B cell (primary cell): ENCODE data around the gene PRLR. TPM values are rescaled to one million over a fixed set of nuclear protein-coding genes. Genes with fewer than 3 reads are reported as not detected.
"Not testable (repeated sequence)": the region's sequence is repeated elsewhere in the genome, so short reads cannot be mapped to it uniquely, and the experiment has no call there.

Source experiments
- ATAC-seq: fragments of 200-7000 bp; cut with Tn5 transposase; one replicate; pipeline ENCODE4 v1.10.0; 2021; ENCODE audit warnings: low read depth, mild to moderate bottlenecking, moderate number of reproducible peaks, moderate library complexity
- CTCF ChIA-PET: fragments of 350-600 bp; sonication (Branson Sonifier 250); formaldehyde crosslinking; loops from one replicate; lab custom pipeline; 2021; ENCODE audit warnings: antibody characterized with exemption, inconsistent platforms; lab: Charles Lee
- POLR2A ChIA-PET: fragments of 350-600 bp; sonication (Branson Sonifier 250); formaldehyde crosslinking; loops from one replicate; lab custom pipeline; 2021; ENCODE audit warnings: antibody characterized with exemption; lab: Charles Lee
- DNase-seq: peaks from one replicate; pipeline ENCODE4 v3.0.0; 2013
- H2AFZ ChIP-seq: 2 replicates; pipeline ENCODE4 v1.6.1; 2012; ENCODE audit warnings: mild to moderate bottlenecking, low read depth, low read length; ENCODE audit not compliant: insufficient read depth, poor library complexity, severe bottlenecking
- H3K27ac ChIP-seq, 2 donors: 1 replicate in 1 of 2; 2 replicates in 1 of 2; pipeline ENCODE4 v1.5.1; 2012 to 2013; ENCODE audit warnings: low read length in 2 of 2, mild to moderate bottlenecking in 2 of 2, moderate library complexity in 1 of 2
- H3K27me3 ChIP-seq, 4 experiments: fragments of 200-600 bp in 1 of 4; sonication (generic) in 1 of 4; replicated peaks in 1 of 4; 1 replicate in 2 of 4; 2 replicates in 2 of 4; pipeline versions ENCODE4 v1.6.1 to v1.7.0; 2013 to 2016; ENCODE audit warnings: low read length in 3 of 4, mild to moderate bottlenecking in 2 of 4, mixed read lengths in 1 of 4, moderate library complexity in 1 of 4; ENCODE audit not compliant: insufficient read depth in 4 of 4, control insufficient read depth in 3 of 4; ENCODE audit errors: control extremely low read depth in 1 of 4
- H3K36me3 ChIP-seq, 2 experiments: replicated peaks in 1 of 2; 1 replicate in 1 of 2; 2 replicates in 1 of 2; pipeline versions ENCODE4 v1.6.1 to v1.7.1; 2013; ENCODE audit warnings: low read length in 1 of 2; ENCODE audit not compliant: insufficient read depth in 2 of 2, control insufficient read depth in 1 of 2; ENCODE audit errors: control extremely low read depth in 1 of 2, extremely low read depth in 1 of 2
- H3K4me1 ChIP-seq, 2 donors: fragments of 200-600 bp in 1 of 2; sonication (generic) in 1 of 2; 1 replicate in 1 of 2; 2 replicates in 1 of 2; pipeline versions ENCODE4 v1.5.1 to v1.6.1; 2013 to 2017; ENCODE audit warnings: low read length in 2 of 2; ENCODE audit not compliant: control insufficient read depth in 2 of 2, insufficient read depth in 2 of 2
- H3K4me2 ChIP-seq: replicated peaks from 2 replicates; pipeline ENCODE3; 2012; ENCODE audit warnings: mild to moderate bottlenecking, low read depth, low read length; ENCODE audit not compliant: poor library complexity, severe bottlenecking
- H3K4me3 ChIP-seq, 5 experiments: fragments of 200-600 bp in 1 of 5; sonication (generic) in 1 of 5; 1 replicate in 3 of 5; 2 replicates in 2 of 5; pipeline versions ENCODE4 v1.5.1 to v1.7.0; 2011 to 2016; ENCODE audit warnings: low read length in 4 of 5, mild to moderate bottlenecking in 4 of 5, low read depth in 2 of 5, control low read depth in 1 of 5, moderate library complexity in 1 of 5; ENCODE audit not compliant: insufficient read depth in 1 of 5; ENCODE audit errors: control extremely low read depth in 1 of 5, extremely low read depth in 1 of 5
- H3K79me2 ChIP-seq: fragments of 200-600 bp; sonication (generic); one replicate; pipeline ENCODE4 v1.6.0; 2016; ENCODE audit warnings: low read length; ENCODE audit not compliant: control insufficient read depth, insufficient read depth
- H3K9ac ChIP-seq: fragments of 200-600 bp; sonication (generic); 2 replicates; pipeline ENCODE4 v1.6.1; 2017; ENCODE audit warnings: mild to moderate bottlenecking, low read length, moderate library complexity
- H3K9me3 ChIP-seq, 3 donors: one replicate each; pipeline versions ENCODE4 v1.6.1 to v1.7.1; 2013; ENCODE audit warnings: low read length in 2 of 3; ENCODE audit not compliant: control insufficient read depth in 2 of 3, insufficient read depth in 1 of 3; ENCODE audit errors: control extremely low read depth in 1 of 3
- H4K20me1 ChIP-seq: 2 replicates; pipeline ENCODE4 v1.6.0; 2012; ENCODE audit warnings: mild to moderate bottlenecking, low read length; ENCODE audit not compliant: insufficient read depth, control insufficient read depth, poor library complexity, severe bottlenecking
- H3K27ac Mint-ChIP-seq: one replicate; pipeline ENCODE4 v1.8.0; 2021; ENCODE audit warnings: mixed read lengths
- H3K27me3 Mint-ChIP-seq: one replicate; pipeline ENCODE4 v1.8.0; 2021; ENCODE audit warnings: mixed read lengths
- H3K4me1 Mint-ChIP-seq: one replicate; pipeline ENCODE4 v1.8.0; 2021; ENCODE audit warnings: mixed read lengths
- H3K4me3 Mint-ChIP-seq: one replicate; pipeline ENCODE4 v1.8.0; 2021; ENCODE audit warnings: mixed read lengths
- H3K9me3 Mint-ChIP-seq: one replicate; pipeline ENCODE4 v1.8.0; 2022; ENCODE audit warnings: mixed read lengths; ENCODE audit not compliant: insufficient read depth
- CTCF ChIP-seq: fragments of 200-600 bp; IDR thresholded peaks from one replicate; pipeline ENCODE4 v1.8.0; 2022; ENCODE audit warnings: antibody characterized with exemption, mild to moderate bottlenecking
- EZH2 ChIP-seq: IDR thresholded peaks from 2 replicates; pipeline ENCODE4 v1.6.1; 2012; ENCODE audit warnings: borderline replicate concordance, low read depth, mild to moderate bottlenecking, moderate library complexity, low read length; ENCODE audit not compliant: insufficient read depth, poor library complexity, severe bottlenecking
- WGBS: methylation state at CpG from one replicate; pipeline ENCODE4 v1.1.5; 2013; ENCODE audit warnings: missing lambda C conversion rate; ENCODE audit not compliant: insufficient coverage; 5-methylcytosine and 5-hydroxymethylcytosine counted together
- intact Hi-C: fragments of 100-400 bp; cut with micrococcal nuclease; formaldehyde crosslinking; loops from one replicate; pipeline ENCODE4 v1.10.0; 2022
- polyA plus RNA-seq: library from polyadenylated mRNA; depleted of rRNA; stranded (reverse); fragments of >200 nt; gene quantifications from 2 replicates; pipeline ENCODE4 v1.2.3, GENCODE V29; 2012
- total RNA-seq, 2 donors: library from RNA; stranded (reverse); fragments of 120-200 nt in 1 of 2; gene quantifications; 1 replicate in 1 of 2; 2 replicates in 1 of 2; pipeline versions ENCODE4 v1.2.3 to v1.2.4, GENCODE V29; 2013 to 2022

Gene PRLR
- total and polyA plus RNA-seq, 2 donors (not counting 1 experiment from before 2014, with no cell fraction given) = 0.39 TPM; not detected in 1

GRCh38 chr5:35194635-35195471, 35.4 kb downstream of the PRLR start:
- peak overlapping the region in 3 of 5 experiments; percentile 8 to 31 (median 21) for H3K4me3 ChIP-seq
- no peaks in the 10 kb centered on the region for H3K36me3 ChIP-seq
- H2AFZ ChIP-seq = peak overlapping the region; percentile 59
- peak overlapping the region; percentile 34 for H3K9ac ChIP-seq
- H3K9me3 Mint-ChIP-seq = no peaks in the 10 kb centered on the region
- peaks cover 28% of the 10 kb centered on the region in 2 donors for H3K4me1 ChIP-seq
- H3K27me3 ChIP-seq = no peaks in the 10 kb centered on the region
- H3K4me3 Mint-ChIP-seq = peak overlapping the region; percentile 75
- TF ChIP-seq CTCF (no peak), EZH2 (no peak)
- no peaks in the 10 kb centered on the region for H3K27me3 Mint-ChIP-seq
- DNase-seq = peak; percentile 70
- H3K9me3 ChIP-seq = no peaks in the 10 kb centered on the region
- peaks cover 35% of the 10 kb centered on the region for H3K4me1 Mint-ChIP-seq
- ATAC-seq = peak; percentile 89
- WGBS = 98% methylated on average over 8 of the region's 12 CpGs
- peak overlapping the region; percentile 81 for H3K27ac Mint-ChIP-seq
- no peaks in the 10 kb centered on the region for H3K79me2 ChIP-seq
- no peaks in the 10 kb centered on the region for H4K20me1 ChIP-seq
- H3K27ac ChIP-seq = peak overlapping the region; percentile 54 to 69
- H3K4me2 ChIP-seq = peak overlapping the region; percentile 59
- intact Hi-C loops = loop anchor here (2.0 kb wide), 1 partner anchor 18 kb away; no protein-coding TSS in a partner anchor
- POLR2A ChIA-PET = no interaction called here
- CTCF ChIA-PET = interaction anchor here (1.0 to 1.7 kb wide), 2 partner anchors 9 to 104 kb away, joined by 3 to 6 read pairs; no protein-coding TSS in a partner anchor

GRCh38 chr5:35192506-35192905, 37.8 kb downstream of the PRLR start:
- Histone ChIP-seq H3K36me3 (no peaks in the 10 kb centered on the region), H3K9me3 (no peaks in the 10 kb centered on the region), H2AFZ (no peak overlapping the region), H3K4me3 (no peak overlapping the region), H3K27ac (no peak overlapping the region), H4K20me1 (no peaks in the 10 kb centered on the region), H3K79me2 (no peaks in the 10 kb centered on the region), H3K4me2 (no peak overlapping the region), H3K9ac (no peak overlapping the region), H3K27me3 (no peaks in the 10 kb centered on the region), H3K4me1 (peaks cover 28% of the 10 kb centered on the region in 2 donors)
- Mint-ChIP-seq H3K9me3 (no peaks in the 10 kb centered on the region), H3K27ac (no peak overlapping the region), H3K27me3 (peaks cover 3% of the 10 kb centered on the region), H3K4me3 (no peak overlapping the region), H3K4me1 (peaks cover 35% of the 10 kb centered on the region)
- WGBS = 92% methylated on average over 1 of the region's 1 CpG
- no peak for ATAC-seq
- no peak for TF ChIP-seq EZH2
- no peak for TF ChIP-seq CTCF
- no peak for DNase-seq
- intact Hi-C loops = no loop called here
- ChIA-PET POLR2A (no interaction called here), CTCF (no interaction called here)

- H3K27me3 ChIP-seq, H3K4me3 Mint-ChIP-seq, H3K9me3 Mint-ChIP-seq, H3K9me3 ChIP-seq, H2AFZ ChIP-seq, POLR2A ChIA-PET, H3K27me3 Mint-ChIP-seq, H3K27ac Mint-ChIP-seq, H3K9ac ChIP-seq, CTCF ChIA-PET, intact Hi-C loops, DNase-seq, H4K20me1 ChIP-seq, H3K4me3 ChIP-seq, H3K4me2 ChIP-seq, H3K36me3 ChIP-seq, H3K79me2 ChIP-seq, ATAC-seq, H3K27ac ChIP-seq: not testable (repeated sequence)
- peaks cover 19% of the 10 kb centered on the region for H3K4me1 Mint-ChIP-seq
- H3K4me1 ChIP-seq = peaks cover 17 to 19% of the 10 kb centered on the region in 2 donors
- 100% methylated on average over 1 of the region's 2 CpGs for WGBS
These were observed 40.5 kb downstream of the PRLR start for GRCh38 chr5:35189801-35190200.
